GM23338 (cell line): ENCODE data around the gene ANKRD40. TPM values are rescaled to one million over a fixed set of nuclear protein-coding genes. Genes with fewer than 3 reads are reported as not detected.

Experiments
- ATAC-seq: fragments of 200-7000 bp; cut with Tn5 transposase; 3 replicates; pipeline ENCODE4 v1.9.1; 2020
- DNase-seq: peaks from one replicate; pipeline ENCODE4 v3.0.0-alpha.2; 2015; ENCODE audit warnings: low spot score
- H2AFZ ChIP-seq: fragments of 200-600 bp; sonication (generic); 2 replicates; pipeline ENCODE4 v1.8.0; 2016; ENCODE audit warnings: antibody characterized with exemption, mild to moderate bottlenecking, moderate library complexity
- H3F3A ChIP-seq: fragments of 200-600 bp; sonication (generic); replicated peaks from 2 replicates; pipeline ENCODE4 v1.8.0; 2017; ENCODE audit warnings: antibody characterized with exemption, mixed run types, low read depth
- H3K27ac ChIP-seq: fragments of 200-600 bp; sonication (generic); 2 replicates; pipeline ENCODE4 v1.6.1; 2016; ENCODE audit warnings: low read depth
- H3K27me3 ChIP-seq: fragments of 200-600 bp; sonication (generic); 2 replicates; pipeline ENCODE4 v1.8.0; 2016; ENCODE audit warnings: mild to moderate bottlenecking, mixed run types, moderate library complexity; ENCODE audit not compliant: insufficient read depth
- H3K36me3 ChIP-seq: fragments of 200-600 bp; sonication (generic); 2 replicates; pipeline ENCODE4 v1.8.0; 2016; ENCODE audit warnings: mild to moderate bottlenecking; ENCODE audit not compliant: insufficient read depth
- H3K4me1 ChIP-seq: fragments of 200-600 bp; sonication (generic); 2 replicates; pipeline ENCODE4 v1.8.0; 2016; ENCODE audit warnings: mild to moderate bottlenecking, moderate library complexity; ENCODE audit not compliant: insufficient read depth
- H3K4me2 ChIP-seq: fragments of 200-600 bp; sonication (generic); 2 replicates; pipeline ENCODE4 v1.7.1; 2017; ENCODE audit warnings: mixed run types
- H3K4me3 ChIP-seq: fragments of 200-600 bp; sonication (generic); 2 replicates; pipeline ENCODE4 v1.6.1; 2016; ENCODE audit warnings: mixed run types
- H3K79me2 ChIP-seq: fragments of 200-600 bp; sonication (generic); replicated peaks from 2 replicates; pipeline ENCODE4 v1.8.0; 2017; ENCODE audit warnings: mild to moderate bottlenecking; ENCODE audit not compliant: insufficient read depth
- H3K9me2 ChIP-seq: fragments of 200-600 bp; sonication (generic); 2 replicates; pipeline ENCODE4 v1.8.0; 2017; ENCODE audit not compliant: insufficient read depth
- H4K20me1 ChIP-seq: fragments of 200-600 bp; sonication (generic); replicated peaks from 2 replicates; pipeline ENCODE4 v1.8.0; 2017; ENCODE audit warnings: mild to moderate bottlenecking; ENCODE audit not compliant: insufficient read depth
- H3K27ac Mint-ChIP-seq: 2 replicates; pipeline ENCODE4 v1.8.0; 2020; ENCODE audit warnings: inconsistent platforms, mild to moderate bottlenecking, moderate library complexity, mixed read lengths
- H3K27me3 Mint-ChIP-seq: 3 replicates; pipeline ENCODE4 v1.8.0; 2022; ENCODE audit warnings: low read depth, mild to moderate bottlenecking, moderate library complexity, mixed read lengths, inconsistent platforms; ENCODE audit not compliant: insufficient read depth, poor library complexity
- H3K36me3 Mint-ChIP-seq: 3 replicates; pipeline ENCODE4 v1.8.0; 2021; ENCODE audit warnings: low read depth, mild to moderate bottlenecking, inconsistent platforms, moderate library complexity, mixed read lengths
- H3K4me1 Mint-ChIP-seq: 3 replicates; pipeline ENCODE4 v1.8.0; 2020; ENCODE audit warnings: mild to moderate bottlenecking, inconsistent platforms, mixed read lengths
- H3K4me3 Mint-ChIP-seq: 3 replicates; pipeline ENCODE4 v1.8.0; 2021; ENCODE audit warnings: moderate library complexity, mild to moderate bottlenecking, inconsistent platforms, mixed read lengths
- H3K9me3 Mint-ChIP-seq: 3 replicates; pipeline ENCODE4 v1.8.0; 2020; ENCODE audit warnings: moderate library complexity, mild to moderate bottlenecking, inconsistent platforms, mixed read lengths
- CREB1 ChIP-seq: fragments of 250-450 bp; sonication (Bioruptor Pico); IDR thresholded peaks from 2 replicates; pipeline ENCODE4 v1.5.0; 2020; ENCODE audit warnings: low read depth, mild to moderate bottlenecking, moderate library complexity
- POLR2AphosphoS5 ChIP-seq: IDR thresholded peaks from 2 replicates; pipeline ENCODE4 v1.6.1; 2016; ENCODE audit warnings: antibody characterized with exemption, low read depth
- long read RNA-seq: library from polyadenylated mRNA; unstranded; transcript quantifications from one replicate; pipeline ENCODE4 v2.0.0, GENCODE V29; 2020; ENCODE audit not compliant: unreplicated experiment
- polyA plus RNA-seq: library from polyadenylated mRNA; unstranded; fragments of >200 nt; fragmentation: Nextera tagmentation; extraction: Ambion mirVana; gene quantifications from 2 replicates; pipeline ENCODE4 v1.2.1, GENCODE V29; 2016
- total RNA-seq: library from RNA; depleted of rRNA; stranded (reverse); fragments of >200 nt; shearing (Covaris generic); gene quantifications from 2 replicates; pipeline ENCODE4 v1.2.3, GENCODE V29; 2014; rRNA removed
- TF ChIP-seq, protein P1 (sequence below): fragments of 250-450 bp; sonication (Bioruptor Pico); IDR thresholded peaks from 2 replicates; pipeline ENCODE4 v1.5.0; 2020; ENCODE audit warnings: mild to moderate bottlenecking, moderate library complexity

ANKRD40 gene, protein sequence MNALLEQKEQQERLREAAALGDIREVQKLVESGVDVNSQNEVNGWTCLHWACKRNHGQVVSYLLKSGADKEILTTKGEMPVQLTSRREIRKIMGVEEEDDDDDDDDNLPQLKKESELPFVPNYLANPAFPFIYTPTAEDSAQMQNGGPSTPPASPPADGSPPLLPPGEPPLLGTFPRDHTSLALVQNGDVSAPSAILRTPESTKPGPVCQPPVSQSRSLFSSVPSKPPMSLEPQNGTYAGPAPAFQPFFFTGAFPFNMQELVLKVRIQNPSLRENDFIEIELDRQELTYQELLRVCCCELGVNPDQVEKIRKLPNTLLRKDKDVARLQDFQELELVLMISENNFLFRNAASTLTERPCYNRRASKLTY
- total RNA-seq (35.5 and 42.1 TPM in 2 replicates), polyA plus RNA-seq (19.0 and 19.8 TPM in 2 replicates)
- long read RNA-seq, partial matches to known transcripts = 0 of 11 reads
- long read RNA-seq, other reads (novel, unspliced or antisense) = 11 of 11 reads

- ATAC-seq (peak; percentile 82), DNase-seq (peak; percentile 86)
- Histone ChIP-seq H2AFZ (peak within 1 kb of the TSS; percentile 97), H3K27ac (peak within 1 kb of the TSS; percentile 93), H3K36me3 (0 out of 2 replicates have a peak, but pooled peaks cover 3% of the 10 kb centered on the region), H3K79me2 (peaks cover 47% of the 10 kb centered on the region), H3F3A (0 out of 2 replicates have a peak, but pooled peaks cover 10% of the 10 kb centered on the region), H3K9me2 (no peaks in the 10 kb centered on the region), H3K4me1 (peaks cover 5% of the 10 kb centered on the region), H3K27me3 (no peaks in the 10 kb centered on the region), H3K4me2 (peak within 1 kb of the TSS; percentile 81), H3K4me3 (peak within 1 kb of the TSS; percentile 68), H4K20me1 (peaks cover 10% of the 10 kb centered on the region)
- TF ChIP-seq CREB1 (0 out of 2 replicates have a peak, but pooled peaks have one; percentile 22), POLR2AphosphoS5 (0 out of 2 replicates have a peak, but pooled peaks have one; percentile 20)
- TF ChIP-seq, protein P1, sequence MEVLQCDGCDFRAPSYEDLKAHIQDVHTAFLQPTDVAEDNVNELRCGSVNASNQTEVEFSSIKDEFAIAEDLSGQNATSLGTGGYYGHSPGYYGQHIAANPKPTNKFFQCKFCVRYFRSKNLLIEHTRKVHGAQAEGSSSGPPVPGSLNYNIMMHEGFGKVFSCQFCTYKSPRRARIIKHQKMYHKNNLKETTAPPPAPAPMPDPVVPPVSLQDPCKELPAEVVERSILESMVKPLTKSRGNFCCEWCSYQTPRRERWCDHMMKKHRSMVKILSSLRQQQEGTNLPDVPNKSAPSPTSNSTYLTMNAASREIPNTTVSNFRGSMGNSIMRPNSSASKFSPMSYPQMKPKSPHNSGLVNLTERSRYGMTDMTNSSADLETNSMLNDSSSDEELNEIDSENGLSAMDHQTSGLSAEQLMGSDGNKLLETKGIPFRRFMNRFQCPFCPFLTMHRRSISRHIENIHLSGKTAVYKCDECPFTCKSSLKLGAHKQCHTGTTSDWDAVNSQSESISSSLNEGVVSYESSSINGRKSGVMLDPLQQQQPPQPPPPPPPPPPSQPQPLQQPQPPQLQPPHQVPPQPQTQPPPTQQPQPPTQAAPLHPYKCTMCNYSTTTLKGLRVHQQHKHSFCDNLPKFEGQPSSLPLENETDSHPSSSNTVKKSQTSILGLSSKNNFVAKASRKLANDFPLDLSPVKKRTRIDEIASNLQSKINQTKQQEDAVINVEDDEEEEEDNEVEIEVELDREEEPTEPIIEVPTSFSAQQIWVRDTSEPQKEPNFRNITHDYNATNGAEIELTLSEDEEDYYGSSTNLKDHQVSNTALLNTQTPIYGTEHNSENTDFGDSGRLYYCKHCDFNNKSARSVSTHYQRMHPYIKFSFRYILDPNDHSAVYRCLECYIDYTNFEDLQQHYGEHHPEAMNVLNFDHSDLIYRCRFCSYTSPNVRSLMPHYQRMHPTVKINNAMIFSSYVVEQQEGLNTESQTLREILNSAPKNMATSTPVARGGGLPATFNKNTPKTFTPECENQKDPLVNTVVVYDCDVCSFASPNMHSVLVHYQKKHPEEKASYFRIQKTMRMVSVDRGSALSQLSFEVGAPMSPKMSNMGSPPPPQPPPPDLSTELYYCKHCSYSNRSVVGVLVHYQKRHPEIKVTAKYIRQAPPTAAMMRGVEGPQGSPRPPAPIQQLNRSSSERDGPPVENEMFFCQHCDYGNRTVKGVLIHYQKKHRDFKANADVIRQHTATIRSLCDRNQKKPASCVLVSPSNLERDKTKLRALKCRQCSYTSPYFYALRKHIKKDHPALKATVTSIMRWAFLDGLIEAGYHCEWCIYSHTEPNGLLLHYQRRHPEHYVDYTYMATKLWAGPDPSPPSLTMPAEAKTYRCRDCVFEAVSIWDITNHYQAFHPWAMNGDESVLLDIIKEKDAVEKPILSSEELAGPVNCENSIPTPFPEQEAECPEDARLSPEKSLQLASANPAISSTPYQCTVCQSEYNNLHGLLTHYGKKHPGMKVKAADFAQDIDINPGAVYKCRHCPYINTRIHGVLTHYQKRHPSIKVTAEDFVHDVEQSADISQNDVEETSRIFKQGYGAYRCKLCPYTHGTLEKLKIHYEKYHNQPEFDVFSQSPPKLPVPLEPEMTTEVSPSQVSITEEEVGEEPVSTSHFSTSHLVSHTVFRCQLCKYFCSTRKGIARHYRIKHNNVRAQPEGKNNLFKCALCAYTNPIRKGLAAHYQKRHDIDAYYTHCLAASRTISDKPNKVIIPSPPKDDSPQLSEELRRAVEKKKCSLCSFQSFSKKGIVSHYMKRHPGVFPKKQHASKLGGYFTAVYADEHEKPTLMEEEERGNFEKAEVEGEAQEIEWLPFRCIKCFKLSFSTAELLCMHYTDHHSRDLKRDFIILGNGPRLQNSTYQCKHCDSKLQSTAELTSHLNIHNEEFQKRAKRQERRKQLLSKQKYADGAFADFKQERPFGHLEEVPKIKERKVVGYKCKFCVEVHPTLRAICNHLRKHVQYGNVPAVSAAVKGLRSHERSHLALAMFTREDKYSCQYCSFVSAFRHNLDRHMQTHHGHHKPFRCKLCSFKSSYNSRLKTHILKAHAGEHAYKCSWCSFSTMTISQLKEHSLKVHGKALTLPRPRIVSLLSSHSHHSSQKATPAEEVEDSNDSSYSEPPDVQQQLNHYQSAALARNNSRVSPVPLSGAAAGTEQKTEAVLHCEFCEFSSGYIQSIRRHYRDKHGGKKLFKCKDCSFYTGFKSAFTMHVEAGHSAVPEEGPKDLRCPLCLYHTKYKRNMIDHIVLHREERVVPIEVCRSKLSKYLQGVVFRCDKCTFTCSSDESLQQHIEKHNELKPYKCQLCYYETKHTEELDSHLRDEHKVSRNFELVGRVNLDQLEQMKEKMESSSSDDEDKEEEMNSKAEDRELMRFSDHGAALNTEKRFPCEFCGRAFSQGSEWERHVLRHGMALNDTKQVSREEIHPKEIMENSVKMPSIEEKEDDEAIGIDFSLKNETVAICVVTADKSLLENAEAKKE (CRISPR knock-in tag) = no peak
- peaks cover 2% of the 10 kb centered on the region for H3K27me3 Mint-ChIP-seq
- peaks cover 25% of the 10 kb centered on the region for H3K4me1 Mint-ChIP-seq
- no peaks in the 10 kb centered on the region; the same call in 2 of the 3 replicates for H3K9me3 Mint-ChIP-seq
- peaks cover 24% of the 10 kb centered on the region for H3K36me3 Mint-ChIP-seq
- peak within 1 kb of the TSS; percentile 95 for H3K4me3 Mint-ChIP-seq
- peak within 1 kb of the TSS; percentile 93 for H3K27ac Mint-ChIP-seq
Observed at GRCh38 chr17:50707289-50708049, at the start of gene ANKRD40. TSS of gene ANKRD40 (minus strand) at chr17:50707914. CDS start at chr17:50707654, 260 bp downstream.
